ENCODE measurements around the gene NFYB.

Gene NFYB

DNA sequence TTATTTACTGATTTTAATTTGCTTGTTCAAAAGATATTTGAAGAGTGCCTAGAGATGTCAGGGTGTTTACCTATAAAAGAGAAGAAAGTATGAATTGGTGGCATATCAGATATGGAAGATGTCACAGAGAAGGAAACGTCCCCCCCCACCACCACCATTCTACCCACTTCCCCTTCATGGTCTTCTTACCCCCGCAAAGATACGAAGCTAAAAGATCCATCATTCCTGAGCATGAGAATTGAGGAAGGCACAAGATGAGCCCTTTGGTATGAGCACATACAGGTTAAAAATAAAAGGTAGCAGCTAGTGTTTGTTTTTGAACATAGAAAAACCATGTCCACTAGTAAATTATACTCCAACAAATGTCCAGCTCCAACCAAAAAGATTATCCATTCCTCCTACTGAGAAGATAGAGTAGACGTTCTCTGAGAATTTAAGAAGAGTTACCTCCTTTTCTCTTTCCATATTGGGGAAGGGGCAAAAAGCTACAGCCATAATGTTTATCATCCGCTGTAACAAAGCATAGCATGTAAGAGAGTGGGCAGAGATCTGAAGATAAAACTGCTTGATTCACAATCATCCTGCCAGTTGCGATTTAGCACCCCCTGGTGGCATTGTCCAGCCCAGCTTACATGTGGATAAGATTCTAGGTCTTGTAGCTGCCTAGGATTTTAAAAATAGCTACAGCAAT is 29.1 kb downstream of the NFYB start:
- H3K4me3 Mint-ChIP-seq, result no peak overlapping the region
- no peak overlapping the region for H3K27ac Mint-ChIP-seq
- peak; percentile 80 for ATAC-seq

DNA sequence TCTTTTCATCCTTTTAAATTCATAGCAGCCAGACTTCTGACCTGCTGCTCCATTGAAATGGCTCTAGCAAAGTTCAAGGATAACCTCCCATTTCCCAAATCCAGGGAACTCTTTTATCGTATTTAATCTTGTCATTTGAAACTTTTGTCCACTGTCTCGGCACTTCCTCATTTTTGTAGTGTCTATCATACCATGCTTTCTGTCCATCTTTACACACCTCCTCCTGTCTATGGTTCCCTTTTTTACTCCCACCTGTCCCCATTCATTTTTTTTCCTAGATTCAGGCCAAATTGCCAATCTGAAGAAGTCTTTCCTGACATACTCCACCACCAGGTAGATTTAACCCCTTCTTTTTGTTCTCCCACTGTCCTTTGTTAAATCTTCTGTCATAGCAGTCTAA is 31.0 kb downstream of the NFYB start:
- Mint-ChIP-seq H3K36me3 (no peaks in the 10 kb centered on the region), H3K27ac (no peak overlapping the region), H3K4me1 (peaks cover 21% of the 10 kb centered on the region), H3K4me3 (no peak overlapping the region), H3K9me3 (no peaks in the 10 kb centered on the region), H3K27me3 (no peaks in the 10 kb centered on the region)
- no peak for ATAC-seq

More for the DNA sequence above, 29.1 kb downstream of the NFYB start:
- Mint-ChIP-seq H3K27me3 (no peaks in the 10 kb centered on the region), H3K36me3 (no peaks in the 10 kb centered on the region), H3K9me3 (no peaks in the 10 kb centered on the region), H3K4me1 (peaks cover 21% of the 10 kb centered on the region)

DNA sequence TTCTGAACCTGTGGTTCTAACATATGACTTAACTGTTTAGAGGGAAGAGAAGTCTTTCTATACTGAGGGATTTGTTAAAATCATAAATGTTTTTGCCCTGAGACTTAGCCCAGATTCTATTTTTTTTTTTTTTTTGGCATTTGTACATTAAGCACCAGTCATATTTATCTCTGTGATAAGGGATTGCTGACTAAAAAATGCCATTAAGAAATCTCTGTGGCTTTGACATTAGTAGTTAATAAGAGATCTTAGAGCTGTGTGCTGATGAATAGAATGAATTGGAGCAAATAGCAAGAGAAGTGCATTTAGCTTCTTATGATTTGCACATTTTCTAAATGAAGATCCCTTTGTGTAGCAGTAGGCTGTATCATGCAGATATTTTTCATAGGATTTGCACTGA is 32.5 kb downstream of the NFYB start:
- Mint-ChIP-seq H3K4me1 (peaks cover 16% of the 10 kb centered on the region), H3K4me3 (no peak overlapping the region), H3K27me3 (no peaks in the 10 kb centered on the region), H3K36me3 (peaks cover 12% of the 10 kb centered on the region), H3K27ac (no peak overlapping the region), H3K9me3 (no peaks in the 10 kb centered on the region)
- no peak for ATAC-seq

DNA sequence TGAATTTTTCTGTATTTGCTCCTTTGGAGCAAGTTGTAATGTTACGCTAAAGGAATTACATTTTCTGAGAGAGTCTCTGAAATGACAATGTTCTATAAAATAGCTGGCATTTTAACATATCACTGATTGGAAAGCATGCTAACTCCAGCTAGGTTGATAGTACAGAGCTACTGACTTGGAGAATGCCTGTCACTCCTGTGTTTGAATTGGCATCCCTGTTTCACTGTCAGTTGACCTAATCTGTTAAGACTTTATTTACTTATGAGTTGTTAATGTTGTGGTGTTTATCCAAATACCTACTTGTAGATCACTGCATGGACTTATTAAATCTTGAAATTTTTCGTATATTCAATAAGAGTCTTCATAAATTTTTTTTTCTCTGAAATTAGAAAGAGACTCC is 40.1 kb downstream of the NFYB start:
- peaks cover 48% of the 10 kb centered on the region for H3K36me3 Mint-ChIP-seq

DNA sequence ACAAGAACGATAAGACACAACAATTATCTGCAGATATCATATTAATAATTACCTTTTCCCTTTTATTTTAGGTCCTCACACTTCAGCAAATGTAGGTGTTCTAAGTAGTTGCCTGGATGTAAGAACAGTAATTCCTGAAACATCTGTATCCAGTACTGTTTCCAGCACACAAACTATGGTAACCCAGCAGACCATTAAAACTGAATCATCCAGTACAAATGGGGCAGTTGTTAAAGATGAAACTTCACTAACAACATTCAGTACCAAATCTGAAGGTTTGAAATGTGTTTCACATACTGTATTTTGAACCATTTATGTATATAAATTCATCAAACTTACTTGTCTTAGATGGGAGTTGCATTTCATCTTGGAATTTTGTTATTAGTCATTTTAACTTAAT is 42.7 kb downstream of the NFYB start:
- Mint-ChIP-seq H3K27me3 (no peaks in the 10 kb centered on the region), H3K4me3 (no peak overlapping the region), H3K36me3 (peaks cover 45% of the 10 kb centered on the region), H3K9me3 (no peaks in the 10 kb centered on the region), H3K27ac (no peak overlapping the region), H3K4me1 (no peaks in the 10 kb centered on the region)
- no peak for ATAC-seq

More for the DNA sequence above, 40.1 kb downstream of the NFYB start:
- Mint-ChIP-seq H3K9me3 (no peaks in the 10 kb centered on the region), H3K27me3 (no peaks in the 10 kb centered on the region), H3K4me3 (no peak overlapping the region), H3K4me1 (no peaks in the 10 kb centered on the region), H3K27ac (no peak overlapping the region)
- no peak for ATAC-seq

DNA sequence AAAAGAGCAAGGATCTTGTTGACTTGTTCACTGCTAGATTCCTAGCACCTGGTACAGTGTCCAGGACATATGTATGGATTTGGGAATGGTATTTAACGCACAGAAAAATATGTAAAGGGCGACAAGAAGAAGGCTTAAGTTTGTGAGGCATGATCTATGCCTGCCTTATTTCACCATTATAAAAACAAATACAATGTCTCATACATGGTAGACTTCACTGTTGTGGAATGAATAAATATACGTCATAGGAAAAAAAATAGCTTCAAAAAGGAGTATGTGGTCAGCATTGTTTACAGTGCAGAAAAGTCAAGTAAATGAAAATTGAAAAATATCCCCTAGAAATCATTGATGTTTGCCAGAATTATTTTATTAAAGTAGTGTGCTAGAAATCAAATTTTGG is 43.7 kb downstream of the NFYB start:
- Mint-ChIP-seq H3K4me1 (no peaks in the 10 kb centered on the region), H3K4me3 (no peak overlapping the region), H3K36me3 (peaks cover 55% of the 10 kb centered on the region), H3K27me3 (no peaks in the 10 kb centered on the region), H3K9me3 (no peaks in the 10 kb centered on the region), H3K27ac (no peak overlapping the region)
- no peak for ATAC-seq

DNA sequence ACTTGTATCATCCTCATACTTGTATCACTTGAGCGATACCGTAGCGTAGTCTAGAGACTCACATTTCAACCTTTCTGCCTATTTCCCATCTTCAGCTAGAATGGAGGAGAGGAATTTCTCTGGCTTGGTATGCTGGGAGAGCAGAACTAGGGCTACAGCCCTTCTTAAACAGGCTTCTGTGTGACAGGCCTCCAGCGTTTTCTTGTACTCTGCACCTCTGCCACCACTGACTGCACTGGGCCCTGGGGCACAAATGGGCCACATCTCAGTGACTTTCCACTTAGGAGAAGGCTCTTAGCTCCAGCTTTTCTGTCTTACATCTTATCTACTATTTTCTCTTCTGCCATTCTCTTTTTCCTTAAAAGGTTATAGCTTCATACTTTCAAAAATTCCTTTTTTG is 46.9 kb downstream of the NFYB start:
- Mint-ChIP-seq H3K4me1 (no peaks in the 10 kb centered on the region), H3K36me3 (peaks cover 48% of the 10 kb centered on the region)
- ATAC-seq, result no peak

DNA sequence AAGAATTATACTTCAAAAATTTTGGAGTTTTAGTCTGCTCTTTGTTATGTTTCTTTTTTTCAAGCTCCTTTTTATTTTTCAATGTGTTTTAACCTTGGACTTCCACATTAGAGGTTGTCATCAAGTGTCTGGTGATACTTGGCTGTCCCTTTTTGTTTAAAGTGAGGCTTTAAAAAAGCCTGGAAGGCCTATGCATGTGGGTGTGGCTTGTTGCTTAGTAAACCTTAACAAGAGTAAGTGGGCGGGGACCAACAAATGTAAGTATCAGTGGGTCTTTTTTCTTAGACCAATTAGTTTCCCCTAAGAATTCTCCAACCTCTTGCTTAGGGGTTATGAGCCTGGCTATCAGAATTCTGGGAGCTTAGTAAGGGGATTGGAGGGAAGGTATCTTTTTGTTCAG is 47.3 kb downstream of the NFYB start:
- no peak overlapping the region for H3K27ac Mint-ChIP-seq
- no peaks in the 10 kb centered on the region for H3K27me3 Mint-ChIP-seq
- peaks cover 52% of the 10 kb centered on the region for H3K36me3 Mint-ChIP-seq
- H3K4me3 Mint-ChIP-seq, result no peak overlapping the region
- no peak for ATAC-seq
- no peaks in the 10 kb centered on the region for H3K4me1 Mint-ChIP-seq
- H3K9me3 Mint-ChIP-seq, result no peaks in the 10 kb centered on the region

More for the DNA sequence above, 46.9 kb downstream of the NFYB start:
- Mint-ChIP-seq H3K27ac (no peak overlapping the region), H3K9me3 (no peaks in the 10 kb centered on the region), H3K4me3 (no peak overlapping the region), H3K27me3 (no peaks in the 10 kb centered on the region)

DNA sequence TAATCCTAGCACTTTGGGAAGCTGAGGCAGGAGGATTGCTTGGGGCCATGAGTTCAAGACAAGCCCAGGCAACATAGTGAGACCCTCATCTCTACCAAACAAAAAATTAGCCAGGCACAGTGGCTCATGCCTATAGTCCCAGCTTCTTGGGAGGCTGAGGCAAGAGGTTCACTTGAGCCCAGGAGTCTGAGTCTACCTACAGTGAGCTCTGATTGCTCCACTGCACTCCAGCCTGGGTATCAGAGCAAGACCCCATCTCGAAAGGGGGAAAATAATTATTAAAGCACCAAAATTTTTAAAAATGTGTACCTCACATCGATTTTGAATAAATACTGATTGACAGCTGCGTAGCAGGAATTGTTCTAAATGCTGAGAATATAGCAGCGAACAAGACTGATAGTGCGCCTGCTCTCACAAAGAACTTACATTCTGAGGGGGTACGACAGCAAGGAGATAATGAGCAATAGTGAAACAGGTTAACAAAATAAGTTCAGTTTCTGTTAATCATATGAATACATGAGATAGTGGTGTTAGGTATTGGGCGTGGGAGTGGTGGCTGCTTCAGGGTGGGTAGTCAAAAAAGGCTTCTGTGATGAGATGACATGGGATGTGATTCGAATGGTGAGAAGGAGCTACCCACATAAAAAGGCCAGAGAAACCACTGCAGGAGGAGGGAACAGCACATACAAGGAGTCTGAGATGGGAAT is 54.1 kb downstream of the NFYB start:
- no peak overlapping the region for H3K27ac Mint-ChIP-seq
- H3K27me3 Mint-ChIP-seq, result no peaks in the 10 kb centered on the region
- no peaks in the 10 kb centered on the region for H3K9me3 Mint-ChIP-seq
- H3K36me3 Mint-ChIP-seq, result peaks cover 30% of the 10 kb centered on the region
- H3K4me3 Mint-ChIP-seq, result no peak overlapping the region
- ATAC-seq, result no peak
- peaks cover 9% of the 10 kb centered on the region for H3K4me1 Mint-ChIP-seq

DNA sequence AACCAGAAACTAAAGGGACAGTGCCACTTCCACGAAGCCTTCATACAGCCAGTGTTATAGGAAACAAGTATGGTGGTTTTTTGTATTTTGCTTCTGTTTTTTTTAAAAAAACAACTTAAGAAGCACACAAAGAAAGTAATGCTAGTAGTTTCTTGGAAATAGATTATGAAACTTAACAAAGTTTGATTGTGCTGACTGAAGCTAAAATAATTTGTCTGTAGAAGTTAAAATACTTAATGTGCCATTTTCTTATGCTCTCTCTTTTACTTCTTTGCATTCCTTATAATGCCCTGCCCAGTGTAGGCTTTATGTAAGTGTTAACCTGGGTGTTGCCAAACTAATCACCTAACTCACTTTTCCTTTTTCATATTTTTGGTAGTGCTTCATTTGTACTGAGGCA is 57.2 kb downstream of the NFYB start:
- H3K36me3 Mint-ChIP-seq, result peaks cover 34% of the 10 kb centered on the region
- no peak overlapping the region for H3K27ac Mint-ChIP-seq

DNA sequence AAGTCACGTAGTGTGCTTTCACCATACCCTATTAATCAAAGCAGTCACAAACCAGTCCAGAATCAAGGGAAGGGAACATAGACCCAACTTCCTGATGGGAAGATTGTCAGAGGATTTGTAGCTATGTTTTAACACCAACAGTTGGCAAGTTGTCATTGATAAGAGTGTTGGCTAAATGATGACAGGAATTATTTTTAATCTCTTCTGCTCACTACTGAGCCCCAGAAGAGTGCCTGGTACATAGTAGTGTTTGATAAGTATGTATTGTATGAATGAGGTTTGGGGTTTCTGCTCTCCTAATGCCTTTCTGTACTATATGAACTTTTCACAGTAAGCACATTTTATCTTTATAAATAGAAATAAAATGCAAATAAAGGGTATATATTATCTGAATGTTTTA is 59.0 kb downstream of the NFYB start:
- Mint-ChIP-seq H3K36me3 (peaks cover 29% of the 10 kb centered on the region), H3K27me3 (no peaks in the 10 kb centered on the region), H3K4me1 (peaks cover 6% of the 10 kb centered on the region), H3K4me3 (no peak overlapping the region), H3K9me3 (no peaks in the 10 kb centered on the region), H3K27ac (no peak overlapping the region)
- no peak for ATAC-seq

More for the DNA sequence above, 57.2 kb downstream of the NFYB start:
- Mint-ChIP-seq H3K4me1 (peaks cover 9% of the 10 kb centered on the region), H3K9me3 (no peaks in the 10 kb centered on the region), H3K27me3 (no peaks in the 10 kb centered on the region), H3K4me3 (no peak overlapping the region)
- no peak for ATAC-seq

DNA sequence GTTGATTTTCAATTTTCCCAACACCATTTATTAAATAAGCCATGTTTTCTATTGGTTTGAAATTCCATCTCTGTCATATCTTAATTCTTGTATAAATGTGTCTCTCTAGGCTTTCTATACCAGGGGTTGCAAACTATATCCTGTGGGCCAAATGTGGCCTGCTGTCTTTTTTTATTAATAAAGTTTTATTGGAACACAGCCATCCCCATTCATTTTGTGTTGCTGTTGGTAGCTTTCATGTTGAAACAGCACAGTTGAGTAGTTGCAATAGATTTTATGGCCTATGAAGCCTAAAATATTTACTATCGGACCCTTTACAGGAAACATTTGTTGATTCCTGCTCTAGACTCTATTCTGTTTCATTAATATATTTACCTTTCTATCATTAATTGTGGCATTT is 64.3 kb downstream of the NFYB start:
- Mint-ChIP-seq H3K36me3 (peaks cover 34% of the 10 kb centered on the region), H3K27me3 (no peaks in the 10 kb centered on the region), H3K27ac (no peak overlapping the region), H3K9me3 (no peaks in the 10 kb centered on the region), H3K4me1 (peaks cover 5% of the 10 kb centered on the region), H3K4me3 (no peak overlapping the region)
- ATAC-seq, result no peak

DNA sequence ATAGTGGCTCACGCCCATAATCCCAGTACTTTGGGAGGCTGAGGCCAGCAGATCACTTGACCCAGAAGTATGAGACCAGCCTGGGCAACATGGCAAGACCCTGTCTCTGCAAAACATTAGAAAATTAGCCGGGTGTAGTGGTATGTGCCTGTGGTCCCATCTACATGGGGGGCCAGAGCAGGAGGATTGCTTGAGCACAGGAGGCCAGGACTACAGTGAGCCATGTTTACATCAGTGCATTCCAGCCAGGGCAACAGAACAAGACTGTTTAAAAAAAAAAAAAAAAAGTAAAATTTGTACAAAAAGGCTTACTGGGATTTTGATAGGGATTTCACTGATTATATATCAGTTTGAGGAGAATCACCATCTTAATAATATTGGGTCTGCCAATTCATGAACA is 65.9 kb downstream of the NFYB start:
- no peak for ATAC-seq
- Mint-ChIP-seq H3K4me1 (peaks cover 5% of the 10 kb centered on the region), H3K36me3 (peaks cover 27% of the 10 kb centered on the region), H3K9me3 (no peaks in the 10 kb centered on the region), H3K27ac (no peak overlapping the region), H3K27me3 (no peaks in the 10 kb centered on the region), H3K4me3 (no peak overlapping the region)

All from stimulated activated memory B cell treated with anti-CD40 and anti-IgM and Interleukin-4, amounts not matched to agents 10 μg/mL and 1 μg/mL and 100 μg/mL, for 72 hours (primary cell).